GM12878 (cell line): ENCODE measurements around the gene SCUBE3.

ENCODE experiments used
- BCLAF1 ChIP-seq: fragments of 450-650 bp; IDR thresholded peaks from 2 replicates; pipeline ENCODE4 v1.6.1; 2017; ENCODE audit warnings: antibody characterized with exemption, mild to moderate bottlenecking, moderate library complexity
- CTCF ChIP-seq, 3 experiments: IDR thresholded peaks in 2 of 3; conservative IDR thresholded peaks in 1 of 3; 2 replicates each; pipeline ENCODE4 v1.5.1; 2011; ENCODE audit warnings: low read depth in 3 of 3, low read length in 3 of 3, mild to moderate bottlenecking in 3 of 3, control low read depth in 2 of 3, moderate library complexity in 2 of 3, inconsistent platforms in 1 of 3, mixed read lengths in 1 of 3; ENCODE audit not compliant: control insufficient read depth in 2 of 3, insufficient read depth in 1 of 3; ENCODE audit errors: extremely low read depth in 1 of 3
- FOS ChIP-seq: IDR thresholded peaks from 3 replicates; pipeline ENCODE4 v1.6.1; 2011; ENCODE audit warnings: borderline replicate concordance; ENCODE audit not compliant: insufficient read length; ENCODE audit errors: extremely low read depth
- PML ChIP-seq: IDR thresholded peaks from 2 replicates; pipeline ENCODE4 v1.6.1; 2012; ENCODE audit warnings: low read length, inconsistent platforms
- POLR2A ChIP-seq: IDR thresholded peaks from 2 replicates; pipeline ENCODE4 v1.6.1; 2011; ENCODE audit warnings: low read depth, mild to moderate bottlenecking, low read length
- REST ChIP-seq: IDR thresholded peaks from 2 replicates; pipeline ENCODE4 v1.6.1; 2012; ENCODE audit warnings: mild to moderate bottlenecking, low read depth, low read length
- STAT1 ChIP-seq: fragments of 450-650 bp; conservative IDR thresholded peaks from 2 replicates; pipeline ENCODE4 v1.6.1; 2014; ENCODE audit warnings: antibody characterized with exemption, mild to moderate bottlenecking
- TCF3 ChIP-seq: IDR thresholded peaks from 2 replicates; pipeline ENCODE4 v1.6.1; 2012; ENCODE audit warnings: low read depth, mild to moderate bottlenecking, low read length, borderline replicate concordance; ENCODE audit not compliant: insufficient read depth

- TF ChIP-seq BCLAF1, result no peak
- TF ChIP-seq CTCF (IDR thresholded peaks at IDR 0.05 in 2 of 3, conservative IDR thresholded peaks at IDR 0.05 in 1 of 3; ENCODE audit: control insufficient read depth in 2 of 3, extremely low read depth in 1 of 3, insufficient read depth in 1 of 3, low read depth in 3 of 3, low read length in 3 of 3), result no peak
- TF ChIP-seq POLR2A, result no peak
- no peak for TF ChIP-seq TCF3
- TF ChIP-seq PML, result no peak
- TF ChIP-seq STAT1, result no peak
- no peak for TF ChIP-seq FOS
- no peak for TF ChIP-seq REST
Observed at GRCh38 chr6:35272005-35272404, 58.2 kb downstream of the SCUBE3 start.
